Measurements from ENCODE around the gene CDYL. TPM values are rescaled to one million over a fixed set of nuclear protein-coding genes. Genes with fewer than 3 reads are reported as not detected.

The CDYL gene
- polyA plus RNA-seq, 1 of the 3 experiments (the other 2 are of a cell fraction) = 13.3 TPM

DNA sequence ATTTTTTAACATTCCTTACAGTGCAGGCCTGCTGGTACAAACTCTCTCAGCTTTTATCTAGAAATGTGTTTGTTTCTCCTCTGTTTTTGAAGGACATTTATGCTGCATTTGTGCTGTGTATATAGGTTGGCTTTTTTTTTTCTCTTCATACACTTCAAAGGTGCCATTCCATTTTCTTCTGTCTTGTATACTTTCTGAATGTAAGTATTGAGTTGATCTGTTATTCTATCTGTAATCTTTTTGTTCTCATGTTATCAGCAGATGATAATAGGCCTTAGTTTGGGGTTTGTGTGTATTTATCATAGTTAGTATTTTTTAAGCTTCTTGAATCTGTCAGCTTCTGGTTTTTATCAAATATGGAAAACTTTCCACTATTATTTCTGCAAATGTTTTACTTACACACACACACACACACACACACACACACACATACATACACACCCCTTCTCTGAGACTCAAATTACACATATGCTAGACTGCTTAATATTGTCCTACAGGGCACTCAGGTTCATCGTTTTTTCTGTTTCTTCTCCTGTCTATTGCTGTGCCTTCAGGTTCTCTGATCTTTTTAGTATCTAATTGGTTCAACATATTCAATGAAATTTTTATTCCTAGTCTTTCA, 153.0 kb downstream of the CDYL start:
- Histone ChIP-seq H3K27ac (ENCODE audit: low read depth in 2 of 2, low read length in 1 of 2) (no peak overlapping the region), H3K4me2 (no peak overlapping the region), H3K4me3 (ENCODE audit: low read depth in 2 of 2, low read length in 1 of 2) (no peak overlapping the region), H3K4me1 (ENCODE audit: control insufficient read depth in 1 of 2, insufficient read depth in 2 of 2, low read depth in 1 of 2, low read length in 1 of 2) (peaks cover 18 to 19% of the 10 kb centered on the region in 2 experiments; a peak in 3 of 4 replicates), H3K36me3 (replicated peaks in 1 of 2; ENCODE audit: control insufficient read depth in 1 of 2, insufficient read depth in 2 of 2, low read length in 1 of 2) (no peaks in the 10 kb centered on the region), H4K20me1 (ENCODE audit: insufficient read depth) (peaks cover 10% of the 10 kb centered on the region), H2AFZ (ENCODE audit: low read depth) (no peak overlapping the region), H3K9me3 (no peaks in the 10 kb centered on the region), H3K9ac (no peak overlapping the region), H3F3A (replicated peaks; ENCODE audit: insufficient read depth) (no peaks in the 10 kb centered on the region), H3K27me3 (ENCODE audit: insufficient read depth) (no peaks in the 10 kb centered on the region), H3K9me2 (no peaks in the 10 kb centered on the region), H3K79me2 (ENCODE audit: insufficient read depth) (peaks cover 32% of the 10 kb centered on the region)
- POLR2A ChIA-PET = no interaction called here
- CTCF ChIA-PET = interaction anchor here (0.6 to 1.3 kb wide), 2 partner anchors 16 to 19 kb away, joined by 3 to 4 read pairs; no protein-coding TSS in a partner anchor
- TF ChIP-seq, protein P1, sequence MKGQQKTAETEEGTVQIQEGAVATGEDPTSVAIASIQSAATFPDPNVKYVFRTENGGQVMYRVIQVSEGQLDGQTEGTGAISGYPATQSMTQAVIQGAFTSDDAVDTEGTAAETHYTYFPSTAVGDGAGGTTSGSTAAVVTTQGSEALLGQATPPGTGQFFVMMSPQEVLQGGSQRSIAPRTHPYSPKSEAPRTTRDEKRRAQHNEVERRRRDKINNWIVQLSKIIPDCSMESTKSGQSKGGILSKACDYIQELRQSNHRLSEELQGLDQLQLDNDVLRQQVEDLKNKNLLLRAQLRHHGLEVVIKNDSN (IDR thresholded peaks at IDR 0.05; ENCODE audit: borderline replicate concordance, low read depth) = no peak
- TF ChIP-seq GABPA (IDR thresholded peaks at IDR 0.05; ENCODE audit: low read depth) (no peak), YY1 (IDR thresholded peaks at IDR 0.05; ENCODE audit: low read depth) (no peak), JUND (IDR thresholded peaks at IDR 0.05) (no peak), CTCF (IDR thresholded peaks at IDR 0.05) (no peak), FOSL2 (IDR thresholded peaks at IDR 0.05; ENCODE audit: borderline replicate concordance, low read depth) (no peak)
- WGBS (ENCODE audit: low lambda C conversion rate) = 90% methylated on average over 1 of the region's 1 CpG
- DNase-seq = no peak

GRCh38 chr6:4930025-4930691, 154.0 kb downstream of the CDYL start:
- Histone ChIP-seq H3K27ac (ENCODE audit: low read depth in 2 of 2, low read length in 1 of 2) (no peak overlapping the region; a peak in 1 of 4 replicates), H3K27me3 (ENCODE audit: insufficient read depth) (no peaks in the 10 kb centered on the region), H2AFZ (ENCODE audit: low read depth) (no peak overlapping the region), H3K9me3 (no peaks in the 10 kb centered on the region), H3K9ac (no peak overlapping the region), H3K79me2 (ENCODE audit: insufficient read depth) (peaks cover 29% of the 10 kb centered on the region), H3K9me2 (no peaks in the 10 kb centered on the region), H3K4me3 (ENCODE audit: low read depth in 2 of 2, low read length in 1 of 2) (no peak overlapping the region), H3F3A (replicated peaks; ENCODE audit: insufficient read depth) (no peaks in the 10 kb centered on the region), H3K4me1 (ENCODE audit: control insufficient read depth in 1 of 2, insufficient read depth in 2 of 2, low read depth in 1 of 2, low read length in 1 of 2) (peaks cover 18 to 19% of the 10 kb centered on the region in 2 experiments; a peak in 3 of 4 replicates), H4K20me1 (ENCODE audit: insufficient read depth) (peaks cover 10% of the 10 kb centered on the region), H3K36me3 (replicated peaks in 1 of 2; ENCODE audit: control insufficient read depth in 1 of 2, insufficient read depth in 2 of 2, low read length in 1 of 2) (no peaks in the 10 kb centered on the region), H3K4me2 (no peak overlapping the region)
- CTCF ChIA-PET = interaction anchor here (0.6 to 1.2 kb wide), 2 partner anchors 12 kb away, joined by 3 read pairs; no protein-coding TSS in a partner anchor
- no peak for DNase-seq
- WGBS (ENCODE audit: low lambda C conversion rate) = 88% methylated on average over 4 of the region's 4 CpGs
- POLR2A ChIA-PET = no interaction called here
- TF ChIP-seq YY1 (IDR thresholded peaks at IDR 0.05; ENCODE audit: low read depth) = no peak
- TF ChIP-seq MEF2A (IDR thresholded peaks at IDR 0.05; ENCODE audit: borderline replicate concordance, low read depth) = no peak
- TF ChIP-seq FOXM1 (IDR thresholded peaks at IDR 0.05; ENCODE audit: low read depth) = no peak
- no peak for TF ChIP-seq GABPA (IDR thresholded peaks at IDR 0.05; ENCODE audit: low read depth)
- TF ChIP-seq EZH2phosphoT487 (IDR thresholded peaks at IDR 0.05; ENCODE audit: borderline replicate concordance, low read depth) = no peak
- no peak for TF ChIP-seq RFX5 (IDR thresholded peaks at IDR 0.05; ENCODE audit: low read length)
- TF ChIP-seq IRF3 (IDR thresholded peaks at IDR 0.05; ENCODE audit: low read depth, low read length) = no peak
- TF ChIP-seq TEAD4 (IDR thresholded peaks at IDR 0.05; ENCODE audit: borderline replicate concordance, insufficient read depth) = no peak
- TF ChIP-seq, protein P2, sequence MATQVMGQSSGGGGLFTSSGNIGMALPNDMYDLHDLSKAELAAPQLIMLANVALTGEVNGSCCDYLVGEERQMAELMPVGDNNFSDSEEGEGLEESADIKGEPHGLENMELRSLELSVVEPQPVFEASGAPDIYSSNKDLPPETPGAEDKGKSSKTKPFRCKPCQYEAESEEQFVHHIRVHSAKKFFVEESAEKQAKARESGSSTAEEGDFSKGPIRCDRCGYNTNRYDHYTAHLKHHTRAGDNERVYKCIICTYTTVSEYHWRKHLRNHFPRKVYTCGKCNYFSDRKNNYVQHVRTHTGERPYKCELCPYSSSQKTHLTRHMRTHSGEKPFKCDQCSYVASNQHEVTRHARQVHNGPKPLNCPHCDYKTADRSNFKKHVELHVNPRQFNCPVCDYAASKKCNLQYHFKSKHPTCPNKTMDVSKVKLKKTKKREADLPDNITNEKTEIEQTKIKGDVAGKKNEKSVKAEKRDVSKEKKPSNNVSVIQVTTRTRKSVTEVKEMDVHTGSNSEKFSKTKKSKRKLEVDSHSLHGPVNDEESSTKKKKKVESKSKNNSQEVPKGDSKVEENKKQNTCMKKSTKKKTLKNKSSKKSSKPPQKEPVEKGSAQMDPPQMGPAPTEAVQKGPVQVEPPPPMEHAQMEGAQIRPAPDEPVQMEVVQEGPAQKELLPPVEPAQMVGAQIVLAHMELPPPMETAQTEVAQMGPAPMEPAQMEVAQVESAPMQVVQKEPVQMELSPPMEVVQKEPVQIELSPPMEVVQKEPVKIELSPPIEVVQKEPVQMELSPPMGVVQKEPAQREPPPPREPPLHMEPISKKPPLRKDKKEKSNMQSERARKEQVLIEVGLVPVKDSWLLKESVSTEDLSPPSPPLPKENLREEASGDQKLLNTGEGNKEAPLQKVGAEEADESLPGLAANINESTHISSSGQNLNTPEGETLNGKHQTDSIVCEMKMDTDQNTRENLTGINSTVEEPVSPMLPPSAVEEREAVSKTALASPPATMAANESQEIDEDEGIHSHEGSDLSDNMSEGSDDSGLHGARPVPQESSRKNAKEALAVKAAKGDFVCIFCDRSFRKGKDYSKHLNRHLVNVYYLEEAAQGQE (IDR thresholded peaks at IDR 0.05; ENCODE audit: low read depth, low read length) = no peak
- no peak for TF ChIP-seq SMC3 (IDR thresholded peaks at IDR 0.05; ENCODE audit: low read depth, low read length)
